Neural cell (in vitro differentiated cells): ENCODE data around the gene EXOC6B. TPM values are rescaled to one million over a fixed set of nuclear protein-coding genes. Genes with fewer than 3 reads are reported as not detected.

Source experiments
- H2AFZ ChIP-seq: fragments of 200-600, 300-800 bp; sonication (generic), shearing (Covaris generic); 2 replicates; pipeline ENCODE4 v1.6.0; 2014; ENCODE audit warnings: low read depth, mild to moderate bottlenecking, antibody characterized with exemption, low read length, moderate library complexity
- H3F3A ChIP-seq: fragments of 200-600 bp; shearing (Covaris generic); 2 replicates; pipeline ENCODE4 v1.6.1; 2016; ENCODE audit warnings: mild to moderate bottlenecking, moderate library complexity, mixed read lengths, antibody characterized with exemption, low read length; ENCODE audit not compliant: insufficient read depth, poor library complexity, severe bottlenecking
- H3K27ac ChIP-seq: fragments of 200-600, 300-800 bp; sonication (generic), shearing (Covaris generic); 2 replicates; pipeline ENCODE4 v1.5.1; 2014; ENCODE audit warnings: mild to moderate bottlenecking, low read length, moderate library complexity
- H3K27me3 ChIP-seq: fragments of 300-800, 200-600 bp; sonication (generic), shearing (Covaris generic); 2 replicates; pipeline ENCODE4 v1.6.0; 2014; ENCODE audit warnings: mild to moderate bottlenecking, low read depth, low read length, moderate library complexity; ENCODE audit not compliant: insufficient read depth
- H3K36me3 ChIP-seq: fragments of 300-800, 200-600 bp; sonication (generic), shearing (Covaris generic); 2 replicates; pipeline ENCODE4 v1.5.1; 2014; ENCODE audit warnings: mild to moderate bottlenecking, antibody characterized with exemption, low read length, moderate library complexity; ENCODE audit not compliant: insufficient read depth
- H3K4me2 ChIP-seq: fragments of 300-800, 200-600 bp; sonication (generic), shearing (Covaris generic); 2 replicates; pipeline ENCODE4 v1.6.0; 2014; ENCODE audit warnings: mild to moderate bottlenecking, low read length
- H3K4me3 ChIP-seq: fragments of 300-800, 200-600 bp; sonication (generic), shearing (Covaris generic); 2 replicates; pipeline ENCODE4 v1.5.1; 2014; ENCODE audit warnings: mild to moderate bottlenecking, low read length, moderate library complexity
- H3K79me2 ChIP-seq: fragments of 200-600 bp; shearing (Covaris generic); replicated peaks from 2 replicates; pipeline ENCODE4 v1.6.0; 2014; ENCODE audit warnings: mild to moderate bottlenecking, low read length, moderate library complexity; ENCODE audit not compliant: insufficient read depth
- H3K9ac ChIP-seq: fragments of 300-800, 200-600 bp; sonication (generic), shearing (Covaris generic); 2 replicates; pipeline ENCODE4 v1.6.1; 2016; ENCODE audit warnings: mild to moderate bottlenecking, low read length, mixed read lengths
- H3K9me2 ChIP-seq: fragments of 200-600 bp; shearing (Covaris generic); 2 replicates; pipeline ENCODE4 v1.6.1; 2016; ENCODE audit warnings: mild to moderate bottlenecking, low read length, mixed read lengths; ENCODE audit not compliant: insufficient read depth
- H3K9me3 ChIP-seq: fragments of 200-600, 300-800 bp; sonication (generic), shearing (Covaris generic); 2 replicates; pipeline ENCODE4 v1.6.1; 2016; ENCODE audit warnings: mild to moderate bottlenecking, mixed run types, low read length, moderate library complexity, mixed read lengths
- H4K20me1 ChIP-seq: fragments of 200-600 bp; shearing (Covaris generic); 2 replicates; pipeline ENCODE4 v1.6.1; 2016; ENCODE audit warnings: mild to moderate bottlenecking, mixed run types; ENCODE audit not compliant: insufficient read depth
- EP300 ChIP-seq: fragments of 450-650 bp; conservative IDR thresholded peaks from 2 replicates; pipeline ENCODE4 v1.6.1; 2014; ENCODE audit warnings: antibody characterized with exemption, mild to moderate bottlenecking, moderate library complexity; ENCODE audit not compliant: poor library complexity, severe bottlenecking
- EZH2 ChIP-seq: fragments of 200-600, 300-800 bp; shearing (Covaris generic), sonication (generic); IDR thresholded peaks from 2 replicates; pipeline ENCODE4 v1.6.1; 2014; ENCODE audit warnings: antibody characterized with exemption, low read length, borderline replicate concordance, mild to moderate bottlenecking; ENCODE audit not compliant: insufficient read depth, poor library complexity, severe bottlenecking
- MXI1 ChIP-seq: fragments of 450-650 bp; conservative IDR thresholded peaks from 2 replicates; pipeline ENCODE4 v1.6.1; 2014; ENCODE audit warnings: antibody characterized with exemption, mild to moderate bottlenecking; ENCODE audit not compliant: poor library complexity, severe bottlenecking
- POLR2AphosphoS5 ChIP-seq: IDR thresholded peaks from 2 replicates; pipeline ENCODE4 v1.6.1; 2012
- RAD21 ChIP-seq: fragments of 450-650 bp; conservative IDR thresholded peaks from 2 replicates; pipeline ENCODE4 v1.6.1; 2014; ENCODE audit warnings: antibody characterized with exemption, mild to moderate bottlenecking, moderate library complexity
- SMC3 ChIP-seq: fragments of 450-650 bp; conservative IDR thresholded peaks from 2 replicates; pipeline ENCODE4 v1.6.1; 2014; ENCODE audit warnings: antibody characterized with exemption, mild to moderate bottlenecking, moderate library complexity; ENCODE audit not compliant: poor library complexity
- TAF1 ChIP-seq: IDR thresholded peaks from 2 replicates; pipeline ENCODE4 v1.6.1; 2012; ENCODE audit warnings: low read depth
- polyA plus RNA-seq: library from polyadenylated mRNA; depleted of rRNA; stranded (reverse); fragments of >200 nt; gene quantifications from 2 replicates; pipeline ENCODE4 v1.2.3, GENCODE V29; 2014
- TF ChIP-seq, protein P1 (sequence below): IDR thresholded peaks from 2 replicates; pipeline ENCODE4 v1.6.1; 2012; ENCODE audit warnings: borderline replicate concordance
- TF ChIP-seq, protein P2 (sequence below): fragments of 450-650 bp; IDR thresholded peaks from 2 replicates; pipeline ENCODE4 v1.5.1; 2014; ENCODE audit warnings: antibody characterized with exemption, mild to moderate bottlenecking, moderate library complexity; ENCODE audit not compliant: poor library complexity, severe bottlenecking

Gene EXOC6B
- polyA plus RNA-seq, 1 donor from 2014 or later, result 23.4 TPM

DNA sequence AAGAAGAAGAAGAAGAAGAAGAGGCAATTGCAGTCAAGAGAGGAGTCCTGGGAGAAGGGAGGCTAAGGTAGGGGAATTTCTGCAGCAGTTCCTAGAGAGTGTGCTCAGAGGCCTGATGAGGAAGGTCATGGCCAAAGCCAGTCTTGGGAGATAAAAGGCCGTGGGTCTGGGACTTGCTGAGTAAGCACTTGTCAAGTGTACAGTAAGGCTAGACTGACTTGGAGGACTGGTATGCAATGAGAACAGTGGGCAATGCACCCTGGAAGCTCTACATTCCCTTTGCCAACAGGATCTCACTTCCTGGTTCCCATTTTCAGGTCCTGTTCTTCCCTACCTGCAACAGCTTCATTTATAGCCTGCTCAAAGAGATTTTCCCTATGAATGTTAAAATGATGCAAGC lies 649.6 kb downstream of the EXOC6B start:
- peaks cover 9% of the 10 kb centered on the region for H3K36me3 ChIP-seq
- no peaks in the 10 kb centered on the region for H4K20me1 ChIP-seq
- H3K9me3 ChIP-seq, result no peaks in the 10 kb centered on the region
- no peak overlapping the region for H2AFZ ChIP-seq
- H3K27me3 ChIP-seq, result no peaks in the 10 kb centered on the region
- no peaks in the 10 kb centered on the region for H3K79me2 ChIP-seq
- TF ChIP-seq MXI1, result no peak
- no peak for TF ChIP-seq EZH2
- no peak for TF ChIP-seq POLR2AphosphoS5
- TF ChIP-seq, protein P1, sequence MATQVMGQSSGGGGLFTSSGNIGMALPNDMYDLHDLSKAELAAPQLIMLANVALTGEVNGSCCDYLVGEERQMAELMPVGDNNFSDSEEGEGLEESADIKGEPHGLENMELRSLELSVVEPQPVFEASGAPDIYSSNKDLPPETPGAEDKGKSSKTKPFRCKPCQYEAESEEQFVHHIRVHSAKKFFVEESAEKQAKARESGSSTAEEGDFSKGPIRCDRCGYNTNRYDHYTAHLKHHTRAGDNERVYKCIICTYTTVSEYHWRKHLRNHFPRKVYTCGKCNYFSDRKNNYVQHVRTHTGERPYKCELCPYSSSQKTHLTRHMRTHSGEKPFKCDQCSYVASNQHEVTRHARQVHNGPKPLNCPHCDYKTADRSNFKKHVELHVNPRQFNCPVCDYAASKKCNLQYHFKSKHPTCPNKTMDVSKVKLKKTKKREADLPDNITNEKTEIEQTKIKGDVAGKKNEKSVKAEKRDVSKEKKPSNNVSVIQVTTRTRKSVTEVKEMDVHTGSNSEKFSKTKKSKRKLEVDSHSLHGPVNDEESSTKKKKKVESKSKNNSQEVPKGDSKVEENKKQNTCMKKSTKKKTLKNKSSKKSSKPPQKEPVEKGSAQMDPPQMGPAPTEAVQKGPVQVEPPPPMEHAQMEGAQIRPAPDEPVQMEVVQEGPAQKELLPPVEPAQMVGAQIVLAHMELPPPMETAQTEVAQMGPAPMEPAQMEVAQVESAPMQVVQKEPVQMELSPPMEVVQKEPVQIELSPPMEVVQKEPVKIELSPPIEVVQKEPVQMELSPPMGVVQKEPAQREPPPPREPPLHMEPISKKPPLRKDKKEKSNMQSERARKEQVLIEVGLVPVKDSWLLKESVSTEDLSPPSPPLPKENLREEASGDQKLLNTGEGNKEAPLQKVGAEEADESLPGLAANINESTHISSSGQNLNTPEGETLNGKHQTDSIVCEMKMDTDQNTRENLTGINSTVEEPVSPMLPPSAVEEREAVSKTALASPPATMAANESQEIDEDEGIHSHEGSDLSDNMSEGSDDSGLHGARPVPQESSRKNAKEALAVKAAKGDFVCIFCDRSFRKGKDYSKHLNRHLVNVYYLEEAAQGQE, result no peak
- no peak for TF ChIP-seq TAF1
- no peaks in the 10 kb centered on the region for H3F3A ChIP-seq
- H3K9me2 ChIP-seq, result no peaks in the 10 kb centered on the region
- no peak overlapping the region for H3K4me3 ChIP-seq
- H3K9ac ChIP-seq, result no peak overlapping the region
- no peak overlapping the region for H3K4me2 ChIP-seq
- H3K27ac ChIP-seq, result no peak overlapping the region

GRCh38 chr2:72175636-72176035 lies 650.2 kb downstream of the EXOC6B start:
- no peak overlapping the region for H3K4me2 ChIP-seq
- no peaks in the 10 kb centered on the region for H3K9me2 ChIP-seq
- no peaks in the 10 kb centered on the region for H3K9me3 ChIP-seq
- H3K36me3 ChIP-seq, result peaks cover 9% of the 10 kb centered on the region
- TF ChIP-seq, protein P1, result no peak
- TF ChIP-seq RAD21 (no peak), EP300 (no peak), SMC3 (no peak), MXI1 (no peak), POLR2AphosphoS5 (no peak), EZH2 (no peak), TAF1 (no peak)
- TF ChIP-seq, protein P2, sequence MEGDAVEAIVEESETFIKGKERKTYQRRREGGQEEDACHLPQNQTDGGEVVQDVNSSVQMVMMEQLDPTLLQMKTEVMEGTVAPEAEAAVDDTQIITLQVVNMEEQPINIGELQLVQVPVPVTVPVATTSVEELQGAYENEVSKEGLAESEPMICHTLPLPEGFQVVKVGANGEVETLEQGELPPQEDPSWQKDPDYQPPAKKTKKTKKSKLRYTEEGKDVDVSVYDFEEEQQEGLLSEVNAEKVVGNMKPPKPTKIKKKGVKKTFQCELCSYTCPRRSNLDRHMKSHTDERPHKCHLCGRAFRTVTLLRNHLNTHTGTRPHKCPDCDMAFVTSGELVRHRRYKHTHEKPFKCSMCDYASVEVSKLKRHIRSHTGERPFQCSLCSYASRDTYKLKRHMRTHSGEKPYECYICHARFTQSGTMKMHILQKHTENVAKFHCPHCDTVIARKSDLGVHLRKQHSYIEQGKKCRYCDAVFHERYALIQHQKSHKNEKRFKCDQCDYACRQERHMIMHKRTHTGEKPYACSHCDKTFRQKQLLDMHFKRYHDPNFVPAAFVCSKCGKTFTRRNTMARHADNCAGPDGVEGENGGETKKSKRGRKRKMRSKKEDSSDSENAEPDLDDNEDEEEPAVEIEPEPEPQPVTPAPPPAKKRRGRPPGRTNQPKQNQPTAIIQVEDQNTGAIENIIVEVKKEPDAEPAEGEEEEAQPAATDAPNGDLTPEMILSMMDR, result no peak
- H3K27me3 ChIP-seq, result no peaks in the 10 kb centered on the region
- H2AFZ ChIP-seq, result no peak overlapping the region
- no peak overlapping the region for H3K4me3 ChIP-seq
- H3K79me2 ChIP-seq, result no peaks in the 10 kb centered on the region
- H3F3A ChIP-seq, result no peaks in the 10 kb centered on the region
- no peak overlapping the region for H3K9ac ChIP-seq
- no peaks in the 10 kb centered on the region for H4K20me1 ChIP-seq
- H3K27ac ChIP-seq, result no peak overlapping the region
